OCI-LY3 (cell line): ENCODE results near the gene INO80D.

Experiments
- CTCF ChIP-seq: fragments of 200-600, 300-600 bp; sonication (generic); IDR thresholded peaks from 2 replicates; pipeline ENCODE4 v1.5.1; 2014; ENCODE audit warnings: antibody characterized with exemption, low read length, low read depth
- EZH2phosphoT487 ChIP-seq: fragments of 200-600 bp; shearing (Covaris generic); IDR thresholded peaks from 2 replicates; pipeline ENCODE4 v1.6.1; 2018; ENCODE audit warnings: antibody characterized with exemption, mixed run types, low read depth

GRCh38 chr2:205994344-205994743 lies 91.6 kb downstream of the INO80D start:
- no peak for TF ChIP-seq CTCF
- no peak for TF ChIP-seq EZH2phosphoT487
